Measurements from ENCODE around the gene FAM53C. TPM values are rescaled to one million over a fixed set of nuclear protein-coding genes. Genes with fewer than 3 reads are reported as not detected.

The FAM53C gene
- total and polyA plus RNA-seq, 2 experiments from 2014 or later: 21.0 to 45.0 TPM

DNA sequence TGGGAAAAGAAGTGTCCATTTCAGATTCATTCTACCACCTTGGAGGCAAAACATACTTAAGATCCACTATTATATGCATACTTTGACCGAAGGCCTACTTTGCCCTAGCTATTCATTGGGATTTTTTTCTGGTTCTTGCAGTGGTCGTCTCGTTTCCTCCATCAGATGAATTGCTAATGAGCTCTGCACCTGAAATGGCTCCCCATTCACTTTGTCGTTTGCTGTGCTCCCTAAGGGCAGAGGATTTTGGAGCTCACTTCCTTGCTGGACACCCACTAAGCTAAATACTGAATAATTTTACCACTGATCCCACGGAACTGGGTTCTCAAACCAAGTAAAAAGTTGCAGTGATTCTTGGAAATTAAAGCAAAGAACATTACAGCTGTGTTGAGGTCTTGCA, 16.3 kb downstream of the FAM53C start (continued):
- no peak for TF ChIP-seq ZNF114 (CRISPR knock-in tag; IDR thresholded peaks at IDR 0.05)
- TF ChIP-seq, protein P1, sequence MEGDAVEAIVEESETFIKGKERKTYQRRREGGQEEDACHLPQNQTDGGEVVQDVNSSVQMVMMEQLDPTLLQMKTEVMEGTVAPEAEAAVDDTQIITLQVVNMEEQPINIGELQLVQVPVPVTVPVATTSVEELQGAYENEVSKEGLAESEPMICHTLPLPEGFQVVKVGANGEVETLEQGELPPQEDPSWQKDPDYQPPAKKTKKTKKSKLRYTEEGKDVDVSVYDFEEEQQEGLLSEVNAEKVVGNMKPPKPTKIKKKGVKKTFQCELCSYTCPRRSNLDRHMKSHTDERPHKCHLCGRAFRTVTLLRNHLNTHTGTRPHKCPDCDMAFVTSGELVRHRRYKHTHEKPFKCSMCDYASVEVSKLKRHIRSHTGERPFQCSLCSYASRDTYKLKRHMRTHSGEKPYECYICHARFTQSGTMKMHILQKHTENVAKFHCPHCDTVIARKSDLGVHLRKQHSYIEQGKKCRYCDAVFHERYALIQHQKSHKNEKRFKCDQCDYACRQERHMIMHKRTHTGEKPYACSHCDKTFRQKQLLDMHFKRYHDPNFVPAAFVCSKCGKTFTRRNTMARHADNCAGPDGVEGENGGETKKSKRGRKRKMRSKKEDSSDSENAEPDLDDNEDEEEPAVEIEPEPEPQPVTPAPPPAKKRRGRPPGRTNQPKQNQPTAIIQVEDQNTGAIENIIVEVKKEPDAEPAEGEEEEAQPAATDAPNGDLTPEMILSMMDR (conservative IDR thresholded peaks at IDR 0.05; ENCODE audit: low read depth in 2 of 2): no peak
- TF ChIP-seq, protein P2, sequence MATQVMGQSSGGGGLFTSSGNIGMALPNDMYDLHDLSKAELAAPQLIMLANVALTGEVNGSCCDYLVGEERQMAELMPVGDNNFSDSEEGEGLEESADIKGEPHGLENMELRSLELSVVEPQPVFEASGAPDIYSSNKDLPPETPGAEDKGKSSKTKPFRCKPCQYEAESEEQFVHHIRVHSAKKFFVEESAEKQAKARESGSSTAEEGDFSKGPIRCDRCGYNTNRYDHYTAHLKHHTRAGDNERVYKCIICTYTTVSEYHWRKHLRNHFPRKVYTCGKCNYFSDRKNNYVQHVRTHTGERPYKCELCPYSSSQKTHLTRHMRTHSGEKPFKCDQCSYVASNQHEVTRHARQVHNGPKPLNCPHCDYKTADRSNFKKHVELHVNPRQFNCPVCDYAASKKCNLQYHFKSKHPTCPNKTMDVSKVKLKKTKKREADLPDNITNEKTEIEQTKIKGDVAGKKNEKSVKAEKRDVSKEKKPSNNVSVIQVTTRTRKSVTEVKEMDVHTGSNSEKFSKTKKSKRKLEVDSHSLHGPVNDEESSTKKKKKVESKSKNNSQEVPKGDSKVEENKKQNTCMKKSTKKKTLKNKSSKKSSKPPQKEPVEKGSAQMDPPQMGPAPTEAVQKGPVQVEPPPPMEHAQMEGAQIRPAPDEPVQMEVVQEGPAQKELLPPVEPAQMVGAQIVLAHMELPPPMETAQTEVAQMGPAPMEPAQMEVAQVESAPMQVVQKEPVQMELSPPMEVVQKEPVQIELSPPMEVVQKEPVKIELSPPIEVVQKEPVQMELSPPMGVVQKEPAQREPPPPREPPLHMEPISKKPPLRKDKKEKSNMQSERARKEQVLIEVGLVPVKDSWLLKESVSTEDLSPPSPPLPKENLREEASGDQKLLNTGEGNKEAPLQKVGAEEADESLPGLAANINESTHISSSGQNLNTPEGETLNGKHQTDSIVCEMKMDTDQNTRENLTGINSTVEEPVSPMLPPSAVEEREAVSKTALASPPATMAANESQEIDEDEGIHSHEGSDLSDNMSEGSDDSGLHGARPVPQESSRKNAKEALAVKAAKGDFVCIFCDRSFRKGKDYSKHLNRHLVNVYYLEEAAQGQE (IDR thresholded peaks at IDR 0.05; ENCODE audit: unreplicated experiment): no peak

DNA sequence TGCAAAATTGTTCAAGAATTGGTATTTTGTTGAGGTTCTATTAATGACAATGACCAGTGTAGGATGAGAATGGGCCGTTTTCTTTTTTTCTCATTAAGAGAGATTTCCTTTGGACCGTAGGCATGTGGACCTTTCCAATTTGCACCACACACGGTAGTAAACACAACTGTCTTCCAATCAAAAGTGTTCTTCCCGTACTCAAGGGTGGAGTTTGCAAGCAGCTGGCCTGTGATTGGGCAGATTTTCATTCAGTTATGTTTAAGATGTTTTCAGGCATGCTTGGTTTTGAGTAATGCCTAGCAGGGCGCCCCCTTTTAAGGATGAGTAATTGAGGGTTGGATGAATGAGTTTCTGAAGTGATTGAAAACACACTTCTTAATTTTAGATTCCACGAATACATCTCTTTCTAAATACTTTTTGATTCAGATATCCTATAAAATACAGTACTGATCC, 16.9 kb downstream of the FAM53C start:
- no peaks in the 10 kb centered on the region for H3K36me3 ChIP-seq (ENCODE audit: insufficient read depth)
- peaks cover 66% of the 10 kb centered on the region for H3K79me2 ChIP-seq (replicated peaks; ENCODE audit: insufficient read depth)
- peak overlapping the region; percentile 85 for H3K4me2 ChIP-seq
- no peaks in the 10 kb centered on the region for H3K27me3 ChIP-seq (ENCODE audit: insufficient read depth)
- peaks cover 5% of the 10 kb centered on the region; the same call in 1 of the 2 replicates for H4K20me1 ChIP-seq (replicated peaks; ENCODE audit: insufficient read depth)
- DNase-seq (ENCODE audit: low spot score) (peak; percentile 91), ATAC-seq (peak; percentile 56)
- peak overlapping the region; percentile 97; the same call in 1 of the 2 replicates for H3K27ac ChIP-seq (ENCODE audit: low read depth)
- peak overlapping the region; percentile 94 for H3K4me3 ChIP-seq
- H3K9me3 Mint-ChIP-seq: no peaks in the 10 kb centered on the region; the same call in 2 of the 3 replicates
- H3K27ac Mint-ChIP-seq: no peak overlapping the region; the same call in 1 of the 2 replicates
- no peaks in the 10 kb centered on the region; the same call in 1 of the 2 replicates for H3K9me2 ChIP-seq (ENCODE audit: insufficient read depth)
- H3K4me1 Mint-ChIP-seq: peaks cover 24% of the 10 kb centered on the region
- peaks cover 18% of the 10 kb centered on the region for H3K36me3 Mint-ChIP-seq (ENCODE audit: low read depth)
- peaks cover 7% of the 10 kb centered on the region for H3K27me3 Mint-ChIP-seq (ENCODE audit: insufficient read depth, low read depth, poor library complexity)
- no peaks in the 10 kb centered on the region; the same call in 1 of the 2 replicates for H3F3A ChIP-seq (replicated peaks; ENCODE audit: low read depth)
- no peak overlapping the region for H2AFZ ChIP-seq
- peak overlapping the region; percentile 91 for H3K4me3 Mint-ChIP-seq
- TF ChIP-seq, protein P1 (conservative IDR thresholded peaks at IDR 0.05; ENCODE audit: low read depth in 2 of 2): 0 out of 4 replicates have a peak, but pooled peaks of 1 of the 2 experiments have one; percentile 24
- peak; percentile 67 for TF ChIP-seq CREB1 (CRISPR knock-in tag; IDR thresholded peaks at IDR 0.05; ENCODE audit: low read depth)
- TF ChIP-seq, protein P2 (IDR thresholded peaks at IDR 0.05; ENCODE audit: unreplicated experiment): no peak
- H3K4me1 ChIP-seq (ENCODE audit: insufficient read depth): peaks cover 11% of the 10 kb centered on the region; the same call in 1 of the 2 replicates
